Stimulated activated CD8-positive, alpha-beta memory T cell treated with anti-CD3 and anti-CD28 coated beads, Interleukin-15, amount 100 ng/mL, for 24 hours (primary cell): ENCODE results near the gene SPARC.
"Not testable (repeated sequence)": the region's sequence is repeated elsewhere in the genome, so short reads cannot be mapped to it uniquely, and the experiment has no call there.

Source experiments
- DNase-seq: peaks from one replicate; pipeline ENCODE4 v3.0.0-alpha.2; 2020; ENCODE audit warnings: low read depth

Gene SPARC, protein sequence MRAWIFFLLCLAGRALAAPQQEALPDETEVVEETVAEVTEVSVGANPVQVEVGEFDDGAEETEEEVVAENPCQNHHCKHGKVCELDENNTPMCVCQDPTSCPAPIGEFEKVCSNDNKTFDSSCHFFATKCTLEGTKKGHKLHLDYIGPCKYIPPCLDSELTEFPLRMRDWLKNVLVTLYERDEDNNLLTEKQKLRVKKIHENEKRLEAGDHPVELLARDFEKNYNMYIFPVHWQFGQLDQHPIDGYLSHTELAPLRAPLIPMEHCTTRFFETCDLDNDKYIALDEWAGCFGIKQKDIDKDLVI

DNA sequence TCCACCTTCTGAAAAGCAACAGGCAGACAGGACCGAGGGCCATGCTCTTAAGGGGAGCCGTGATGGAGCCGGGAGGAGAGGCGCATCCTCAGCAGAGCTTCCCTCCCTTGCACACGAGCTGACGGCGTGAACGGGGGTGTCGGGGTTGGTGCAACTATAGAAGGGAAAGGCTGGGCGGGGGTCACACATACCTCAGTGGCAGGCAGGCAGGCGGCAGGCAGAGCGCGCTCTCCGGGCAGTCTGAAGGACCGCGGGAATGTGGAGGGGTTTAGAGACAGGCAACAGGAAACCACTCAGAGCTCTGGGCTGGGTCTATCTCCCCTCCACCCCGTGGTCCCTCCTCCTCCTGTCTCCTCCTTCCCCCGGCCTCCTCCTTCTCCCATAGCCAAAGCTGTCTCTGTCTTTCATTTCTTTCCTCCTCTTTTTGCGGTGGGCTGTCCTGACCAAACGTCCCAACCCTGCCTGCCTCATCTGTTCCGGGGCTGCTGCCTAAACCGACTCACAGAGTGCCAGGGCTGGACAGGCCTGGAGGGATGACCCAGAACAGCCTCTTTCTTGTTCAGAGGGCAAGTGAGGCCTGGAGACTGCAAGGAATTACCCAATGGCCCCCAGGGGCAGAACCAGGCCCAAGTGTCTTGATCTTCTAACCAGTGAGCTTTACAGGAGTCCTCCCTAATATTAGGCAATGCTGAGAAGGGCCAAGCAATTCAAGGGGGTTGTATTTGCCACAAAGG is at the start of gene SPARC:
TSS of gene SPARC (minus strand) at position 242 of the 734 bp plus-strand sequence. CDS start 10,727 bp downstream, outside the sequence.
- no peak for DNase-seq

- DNase-seq, result no peak
Measured at GRCh38 chr5:151735646-151736045, 48.9 kb upstream of the SPARC start.

DNA sequence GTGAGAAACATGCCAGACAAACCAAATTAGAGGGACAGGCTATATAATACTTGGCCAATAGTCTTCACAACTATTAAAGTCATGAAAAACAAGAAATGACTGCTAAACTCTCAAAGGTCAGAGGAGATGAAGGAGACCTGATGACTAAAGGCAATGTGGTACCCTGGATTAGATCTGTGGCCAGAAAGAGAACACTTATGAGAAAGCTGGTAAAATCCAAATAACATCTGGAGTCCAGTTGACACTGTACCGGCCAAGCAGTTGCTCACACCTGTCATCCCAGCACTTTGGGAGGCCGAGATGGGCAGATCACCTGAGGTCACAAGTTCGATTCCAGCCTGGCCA is 47.3 kb upstream of the SPARC start:
- DNase-seq, result no peak

DNA sequence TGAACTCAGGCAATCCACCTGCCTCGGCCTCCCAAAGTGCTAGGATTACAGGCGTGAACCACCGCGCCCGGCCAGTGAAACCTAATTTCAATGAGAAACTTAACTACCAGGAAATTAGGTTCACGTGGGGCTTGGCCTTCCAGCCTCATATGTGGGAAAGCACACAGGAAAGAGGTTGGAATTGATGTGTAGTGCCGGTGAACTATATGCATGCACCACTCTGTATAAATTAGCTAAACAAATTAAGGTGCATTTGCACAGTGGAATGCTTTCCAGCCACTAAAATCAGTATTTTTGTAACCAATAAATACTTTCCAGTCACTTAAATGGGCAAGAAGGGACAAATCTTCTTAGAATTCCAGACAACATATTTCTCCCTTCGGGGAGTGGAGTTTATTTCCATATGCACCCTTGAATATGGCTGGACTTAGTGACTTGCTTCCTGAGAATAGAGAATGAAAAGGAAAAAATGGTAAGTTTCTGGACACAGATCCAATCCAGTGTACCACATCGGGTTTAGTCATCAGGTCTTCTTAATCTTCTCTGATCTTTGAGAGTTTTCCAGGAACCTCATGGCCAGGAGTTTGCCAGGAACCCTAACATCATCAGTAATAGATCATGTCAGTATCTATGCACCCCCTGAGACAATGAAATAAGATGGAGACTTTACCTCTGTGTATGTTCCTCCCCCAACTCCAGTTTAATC is 46.8 kb upstream of the SPARC start:
- no peak for DNase-seq

GRCh38 chr5:151730381-151730780 is 43.7 kb upstream of the SPARC start:
- no peak for DNase-seq

DNA sequence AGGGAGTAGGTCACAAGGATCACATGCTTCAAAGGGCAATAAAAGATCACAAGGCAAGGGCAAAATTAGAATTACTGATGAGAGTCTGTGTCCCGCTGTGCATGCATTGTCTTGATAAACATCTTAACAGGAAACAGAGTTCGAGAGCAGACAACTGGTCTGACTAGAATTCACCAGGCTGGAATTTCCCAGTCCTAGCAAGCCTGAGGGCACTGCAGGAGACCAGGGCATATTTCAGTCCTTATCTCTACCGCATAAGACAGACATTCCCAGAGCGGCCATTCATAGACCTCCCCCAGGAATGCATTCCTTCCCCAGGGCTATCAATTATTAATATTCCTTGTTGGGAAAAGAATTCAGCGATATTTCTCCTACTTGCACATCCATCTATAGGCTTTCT is 42.9 kb upstream of the SPARC start:
- not testable (repeated sequence) for DNase-seq

DNA sequence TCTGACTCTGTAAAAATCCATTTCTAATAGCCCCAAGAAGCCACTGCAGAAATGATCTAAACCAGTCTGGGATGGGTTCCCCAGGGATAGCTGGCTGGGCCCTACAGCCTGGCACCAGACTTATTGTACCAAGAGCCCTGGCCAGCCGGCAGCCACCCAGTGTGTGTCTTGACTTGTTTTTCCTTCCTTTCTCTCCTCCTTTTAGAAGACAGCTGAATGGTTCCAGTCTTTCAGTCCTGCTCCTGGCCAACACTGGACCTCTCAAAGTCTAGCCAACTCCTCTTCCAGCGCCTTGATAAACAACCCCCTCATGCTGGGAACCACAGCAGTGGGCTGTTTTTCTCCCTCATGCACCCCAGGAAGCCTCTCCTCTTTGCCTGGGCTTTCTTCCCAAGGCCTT is 37.6 kb upstream of the SPARC start:
- no peak for DNase-seq

GRCh38 chr5:151722546-151722945 is 35.8 kb upstream of the SPARC start:
- no peak for DNase-seq

DNA sequence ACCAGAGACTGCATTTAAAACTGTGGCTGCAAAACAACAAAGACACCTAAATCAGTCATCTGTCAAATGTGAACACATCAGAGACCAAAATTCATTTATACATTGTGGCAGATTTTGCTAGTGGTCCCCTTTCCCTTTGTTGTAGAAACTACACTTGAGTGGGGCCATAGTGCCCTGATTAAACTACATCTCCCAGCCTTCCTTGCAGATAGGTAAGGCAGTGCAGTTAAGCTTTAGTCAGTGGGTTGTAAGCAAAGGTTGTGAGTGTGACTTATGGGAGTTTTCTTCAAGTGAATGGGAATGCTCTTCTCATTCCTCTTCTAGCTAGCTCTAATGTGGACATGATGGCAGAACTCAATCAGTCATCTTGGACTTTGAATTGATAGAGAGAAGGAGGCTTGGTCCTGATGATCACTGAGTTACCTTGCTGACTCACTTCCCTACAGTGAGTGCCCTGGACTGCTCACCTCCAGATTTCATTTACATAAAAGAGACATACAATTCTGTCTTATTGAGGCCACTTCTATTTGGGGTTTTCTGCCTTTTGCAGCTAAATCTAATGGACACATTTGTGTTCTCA is 35.2 kb upstream of the SPARC start:
- DNase-seq, result no peak

GRCh38 chr5:151721087-151721646 is 34.5 kb upstream of the SPARC start:
- DNase-seq, result no peak

GRCh38 chr5:151720215-151720614 is 33.5 kb upstream of the SPARC start:
- DNase-seq, result no peak

GRCh38 chr5:151719228-151720000 is 32.7 kb upstream of the SPARC start:
- DNase-seq, result no peak

- no peak for DNase-seq
Measured at GRCh38 chr5:151718646-151719045, 31.9 kb upstream of the SPARC start.

- DNase-seq, result no peak
Measured at GRCh38 chr5:151718153-151718552, 31.4 kb upstream of the SPARC start.

DNA sequence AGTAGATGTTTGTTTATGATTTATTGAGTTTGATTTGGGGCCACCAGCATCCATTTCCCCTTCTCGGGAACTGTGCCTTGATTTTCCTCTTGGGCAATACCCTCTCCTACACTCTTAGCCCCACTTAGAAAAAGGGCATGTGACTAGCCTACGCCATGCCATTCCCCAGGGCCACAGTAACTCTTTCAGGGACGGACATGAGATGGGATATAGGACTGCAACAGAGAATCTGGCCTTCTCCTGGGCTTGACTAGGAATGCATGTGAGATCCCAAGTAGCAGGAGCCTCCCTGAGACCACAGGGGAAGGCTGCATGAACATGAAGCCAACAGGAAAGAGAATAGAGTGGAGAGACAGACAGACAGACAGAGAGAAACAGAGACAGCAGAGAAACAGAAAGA is 30.7 kb upstream of the SPARC start:
- no peak for DNase-seq

DNA sequence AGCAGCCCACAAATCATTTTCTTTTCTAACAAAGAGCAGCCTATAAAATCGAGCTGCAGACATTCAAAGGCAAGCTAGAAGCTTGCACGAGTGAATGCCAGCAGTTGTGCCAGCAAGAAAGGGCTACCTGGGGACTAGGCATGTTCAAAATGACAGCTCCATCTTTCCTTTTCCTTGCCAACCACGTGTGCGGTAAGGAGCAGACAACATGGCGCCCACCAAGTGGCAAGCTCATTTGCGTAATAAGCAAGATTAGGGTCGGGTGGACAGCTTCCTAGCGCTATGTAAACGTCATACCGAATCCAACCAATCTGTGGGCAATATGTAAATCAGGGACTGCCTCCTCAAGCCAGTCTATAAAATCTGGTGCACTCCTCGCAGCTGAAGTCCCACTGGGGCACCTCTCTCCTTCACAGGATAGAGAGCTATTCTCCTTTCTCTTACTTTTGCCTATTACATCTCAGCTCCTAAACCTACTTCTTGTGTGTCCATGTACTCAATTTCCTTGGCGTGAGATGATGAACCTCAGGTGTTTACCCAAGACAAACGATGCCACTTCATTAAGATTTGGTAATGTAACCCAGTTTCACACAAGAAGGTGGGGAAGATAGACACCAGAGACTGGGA is 22.5 kb upstream of the SPARC start:
- no peak for DNase-seq

- no peak for DNase-seq
Measured at GRCh38 chr5:151708126-151708525, 21.4 kb upstream of the SPARC start.

GRCh38 chr5:151707567-151707966 is 20.9 kb upstream of the SPARC start:
- no peak for DNase-seq

- no peak for DNase-seq
Measured at GRCh38 chr5:151706906-151707305, 20.2 kb upstream of the SPARC start.

GRCh38 chr5:151703780-151704179 is 17.1 kb upstream of the SPARC start:
- no peak for DNase-seq

DNA sequence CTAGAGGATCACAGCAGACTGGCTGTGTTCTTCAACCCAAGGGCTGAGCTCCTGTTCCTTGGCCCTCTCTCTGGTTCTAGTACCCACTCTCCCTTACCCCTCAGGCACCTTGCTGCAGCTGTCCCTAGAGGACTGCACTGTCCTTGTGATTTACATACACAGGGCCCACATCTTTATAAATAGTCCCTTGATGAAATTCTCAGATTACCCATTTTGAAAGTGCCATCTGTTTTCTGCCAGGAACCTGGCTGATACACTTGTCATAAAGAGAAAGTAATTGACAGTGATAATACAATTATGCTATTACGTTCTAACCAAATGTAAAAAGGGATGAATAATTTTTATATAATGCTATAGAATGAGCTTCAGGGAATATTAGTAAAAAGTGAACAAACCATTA is 16.5 kb upstream of the SPARC start:
- DNase-seq, result no peak
